ENCODE results near the gene NAALADL2. TPM values are rescaled to one million over a fixed set of nuclear protein-coding genes. Genes with fewer than 3 reads are reported as not detected.

Gene NAALADL2
- total and polyA plus RNA-seq, 2 of the 8 experiments (the other 6 are each of a cell fraction or from before 2014, with no cell fraction given) = 0.12 to 0.22 TPM

DNA sequence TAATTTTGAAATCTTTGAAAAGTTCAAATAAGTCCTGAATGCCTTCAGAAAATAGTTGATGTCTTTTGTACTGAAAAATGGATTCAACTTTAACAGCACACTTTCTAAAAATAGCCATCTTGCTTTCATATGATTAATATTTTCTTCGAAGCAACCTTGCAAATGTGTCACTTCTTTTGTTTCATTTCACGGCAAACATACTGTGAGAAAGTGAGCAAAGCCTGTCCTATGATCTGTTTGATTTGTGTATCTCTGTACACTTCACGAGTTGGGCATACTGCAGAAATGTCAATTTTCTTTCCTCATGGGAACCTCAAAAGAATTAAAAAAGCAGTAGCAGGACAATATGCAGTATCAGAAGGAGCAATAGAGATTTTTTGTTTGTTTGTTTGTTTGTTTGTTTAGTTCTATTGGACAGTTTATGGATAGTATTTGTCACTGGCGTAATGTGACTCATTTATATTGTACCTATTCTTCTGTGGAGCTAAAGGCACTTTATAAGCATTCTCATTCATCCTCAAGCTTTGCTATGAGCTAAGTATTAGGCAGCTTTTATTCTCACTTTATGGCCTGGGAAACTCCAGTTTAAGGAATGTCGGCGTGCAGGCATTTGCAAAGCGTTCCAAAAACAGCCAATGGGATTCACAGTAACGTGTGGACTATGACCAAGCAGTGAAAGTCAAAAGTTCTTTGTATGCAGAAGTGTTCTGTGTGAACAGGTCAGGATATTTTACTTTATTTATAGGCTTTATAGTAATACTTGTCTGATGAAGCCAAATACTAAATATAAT, 572.0 kb downstream of the NAALADL2 start:
- no peak overlapping the region for H4K5ac ChIP-seq (ENCODE audit: insufficient read length, low read depth, low read length)
- H3K9ac ChIP-seq (replicated peaks in 1 of 4; ENCODE audit: extremely low read depth in 1 of 4, low read depth in 3 of 4, low read length in 3 of 4) = no peak overlapping the region
- no peaks in the 10 kb centered on the region for H3K4me1 ChIP-seq (replicated peaks in 1 of 4; ENCODE audit: control insufficient read depth in 3 of 4, insufficient read depth in 4 of 4, low read length in 3 of 4)
- no peak overlapping the region for H2BK15ac ChIP-seq (ENCODE audit: low read length)
- H3K27ac ChIP-seq (ENCODE audit: low read depth, low read length) = no peak overlapping the region
- no peak overlapping the region for H3K4me2 ChIP-seq (ENCODE audit: insufficient read depth in 1 of 2, low read depth in 2 of 2, low read length in 2 of 2)
- no peaks in the 10 kb centered on the region for H3K27me3 ChIP-seq (replicated peaks in 1 of 4; ENCODE audit: control insufficient read depth in 3 of 4, extremely low read depth in 1 of 4, insufficient read depth in 3 of 4, low read length in 3 of 4)
- H3K14ac ChIP-seq (ENCODE audit: insufficient read length) = no peak overlapping the region
- H2BK12ac ChIP-seq (ENCODE audit: low read depth, low read length) = no peak overlapping the region
- H4K91ac ChIP-seq (replicated peaks; ENCODE audit: insufficient read length, low read length) = no peak overlapping the region
- H4K8ac ChIP-seq (ENCODE audit: extremely low read depth, insufficient read depth, low read length) = no peak overlapping the region
- H4K20me1 ChIP-seq (replicated peaks in 1 of 2; ENCODE audit: control insufficient read depth in 1 of 2, insufficient read depth in 2 of 2, low read length in 2 of 2) = no peaks in the 10 kb centered on the region
- no peak overlapping the region for H3K18ac ChIP-seq (ENCODE audit: extremely low read depth, low read length)
- H3K4ac ChIP-seq (replicated peaks; ENCODE audit: insufficient read length, low read depth, low read length) = no peak overlapping the region
- H3K23me2 ChIP-seq (ENCODE audit: low read depth, low read length) = no peaks in the 10 kb centered on the region
- TF ChIP-seq GTF2F1 (IDR thresholded peaks at IDR 0.05; ENCODE audit: borderline replicate concordance, low read depth, low read length) (no peak), TAF7 (optimal IDR thresholded peaks at IDR 0.05; ENCODE audit: borderline replicate concordance, low read depth, low read length) (no peak), SP4 (IDR thresholded peaks at IDR 0.05; ENCODE audit: low read length) (no peak), PHF8 (conservative IDR thresholded peaks at IDR 0.05; ENCODE audit: low read depth, low read length) (no peak), BACH1 (IDR thresholded peaks at IDR 0.05; ENCODE audit: low read length) (no peak), TAF1 (IDR thresholded peaks at IDR 0.05; ENCODE audit: low read depth, low read length) (no peak), TEAD4 (IDR thresholded peaks at IDR 0.05; ENCODE audit: low read depth, low read length) (no peak), TCF12 (IDR thresholded peaks at IDR 0.05; ENCODE audit: low read depth, low read length) (no peak), CBX5 (IDR thresholded peaks at IDR 0.05; ENCODE audit: low read depth, low read length) (no peak), ATF3 (IDR thresholded peaks at IDR 0.05; ENCODE audit: insufficient read depth, low read depth, low read length) (no peak), SP1 (IDR thresholded peaks at IDR 0.05; ENCODE audit: low read depth, low read length) (no peak), CEBPB (IDR thresholded peaks at IDR 0.05; ENCODE audit: low read depth, low read length) (no peak)
- H3K9me3 ChIP-seq (ENCODE audit: insufficient read depth in 2 of 2, low read depth in 1 of 2, low read length in 1 of 2) = no peaks in the 10 kb centered on the region
- no peaks in the 10 kb centered on the region for H3K79me2 ChIP-seq (ENCODE audit: control insufficient read depth in 1 of 2, insufficient read depth in 2 of 2, low read length in 2 of 2)
- no peak for FAIRE-seq
- no peak overlapping the region for H2AFZ ChIP-seq (ENCODE audit: low read length)
- POLR2A ChIA-PET (ENCODE audit: partially characterized antibody) = no interaction called here
- no peak overlapping the region for H3K4me3 ChIP-seq (ENCODE audit: extremely low read depth in 1 of 4, insufficient read depth in 2 of 4, low read depth in 3 of 4, low read length in 4 of 4)
- H2AK5ac ChIP-seq (ENCODE audit: low read depth, low read length) = no peak overlapping the region
- no peaks in the 10 kb centered on the region for H3K36me3 ChIP-seq (ENCODE audit: control insufficient read depth in 2 of 4, insufficient read depth in 4 of 4, low read length in 3 of 4)
- WGBS, 2 experiments (ENCODE audit: extremely low coverage in 1 of 2, insufficient coverage in 1 of 2, insufficient read length in 1 of 2, insufficient replicate concordance in 2 of 2, low coverage in 1 of 2, low lambda C conversion rate in 2 of 2, missing lambda C conversion rate in 1 of 2) = 78% methylated on average over 8 of the region's 8 CpGs; no CpG with 5 or more reads in 1 of the 2 experiments
- H2BK20ac ChIP-seq (ENCODE audit: low read length) = no peak overlapping the region
- H2BK120ac ChIP-seq (replicated peaks; ENCODE audit: low read depth, low read length) = no peak overlapping the region
- H3K56ac ChIP-seq (replicated peaks; ENCODE audit: insufficient read length, low read depth, low read length) = no peak overlapping the region
- no peak overlapping the region for H2BK5ac ChIP-seq (ENCODE audit: low read depth, low read length)
- no peaks in the 10 kb centered on the region for H3K79me1 ChIP-seq (ENCODE audit: low read depth, low read length)
- H3K23ac ChIP-seq (ENCODE audit: insufficient read length) = no peak overlapping the region
- CTCF ChIA-PET (ENCODE audit: partially characterized antibody) = interaction anchor here (1.2 kb wide), 1 partner anchor 509 kb away, joined by 4 read pairs; no protein-coding TSS in a partner anchor
- no peak for DNase-seq (ENCODE audit: low read depth in 1 of 2, low spot score in 2 of 2)
